ENCODE data around the gene HLA-DPA1.

- no peak for TF ChIP-seq TARDBP (IDR thresholded peaks at IDR 0.05)
- no peak for TF ChIP-seq BHLHE40 (IDR thresholded peaks at IDR 0.05; ENCODE audit: borderline replicate concordance)
- TF ChIP-seq SUZ12 (IDR thresholded peaks at IDR 0.05): no peak
- no peak for TF ChIP-seq FOXK2 (IDR thresholded peaks at IDR 0.05)
Measured at GRCh38 chr6:33105916-33106871, 32.7 kb upstream of the HLA-DPA1 start.
